GM12878 (cell line): Measurements from ENCODE around the gene C1GALT1. TPM values are rescaled to one million over a fixed set of nuclear protein-coding genes. Genes with fewer than 3 reads are reported as not detected.
A peak's percentile ranks its signal among the peaks of the same experiment; 100 is the strongest.

ENCODE experiments used
- BHLHE40 ChIP-seq, 2 experiments: fragments of 450-650 bp in 1 of 2; IDR thresholded peaks; 2 replicates each; pipeline ENCODE4 v1.6.1; 2011 to 2017; ENCODE audit warnings: low read depth in 2 of 2, borderline replicate concordance in 1 of 2, improper control_type of control experiment in 1 of 2, low read length in 1 of 2, mild to moderate bottlenecking in 1 of 2
- CHD4 ChIP-seq: fragments of 200-600 bp; sonication (generic); IDR thresholded peaks from 2 replicates; pipeline ENCODE4 v1.6.1; 2016; ENCODE audit warnings: mild to moderate bottlenecking
- E2F4 ChIP-seq: IDR thresholded peaks from 2 replicates; pipeline ENCODE4 v1.6.1; 2012; ENCODE audit warnings: low read depth, low read length, improper control_type of control experiment
- E2F8 ChIP-seq: fragments of 450-650 bp; IDR thresholded peaks from 2 replicates; pipeline ENCODE4 v1.6.1; 2018; ENCODE audit warnings: mild to moderate bottlenecking, low read depth, moderate library complexity; ENCODE audit not compliant: partially characterized antibody
- HCFC1 ChIP-seq: fragments of 150-350 bp; IDR thresholded peaks from 2 replicates; pipeline ENCODE4 v1.6.1; 2014; ENCODE audit warnings: low read length
- PBX3 ChIP-seq: IDR thresholded peaks from 2 replicates; pipeline ENCODE4 v1.6.1; 2011; ENCODE audit warnings: mild to moderate bottlenecking, low read depth, low read length, moderate library complexity; ENCODE audit not compliant: insufficient replicate concordance
- RB1 ChIP-seq: fragments of 450-650 bp; formaldehyde crosslinking; IDR thresholded peaks from 2 replicates; pipeline ENCODE4 v1.6.1; 2017; ENCODE audit warnings: mild to moderate bottlenecking, borderline replicate concordance
- SIX5 ChIP-seq: IDR thresholded peaks from 2 replicates; pipeline ENCODE4 v1.6.1; 2011; ENCODE audit warnings: mild to moderate bottlenecking, low read depth, low read length, moderate library complexity; ENCODE audit not compliant: severe bottlenecking
- SMC3 ChIP-seq: IDR thresholded peaks from 2 replicates; pipeline ENCODE4 v1.6.1; 2011; ENCODE audit warnings: low read length, improper control_type of control experiment, borderline replicate concordance
- SPI1 ChIP-seq: IDR thresholded peaks from 2 replicates; pipeline ENCODE4 v1.6.1; 2011; ENCODE audit warnings: low read depth, mild to moderate bottlenecking, low read length, moderate library complexity, borderline replicate concordance; ENCODE audit not compliant: insufficient read depth
- SREBF2 ChIP-seq: IDR thresholded peaks from 2 replicates; pipeline ENCODE4 v1.6.1; 2012; ENCODE audit warnings: mild to moderate bottlenecking, low read length
- TCF3 ChIP-seq: IDR thresholded peaks from 2 replicates; pipeline ENCODE4 v1.6.1; 2012; ENCODE audit warnings: low read depth, mild to moderate bottlenecking, low read length, borderline replicate concordance; ENCODE audit not compliant: insufficient read depth
- TCF7 ChIP-seq: IDR thresholded peaks from 2 replicates; pipeline ENCODE4 v1.6.1; 2014; ENCODE audit warnings: antibody characterized with exemption, borderline replicate concordance
- polyA plus RNA-seq, 11 experiments: library from polyadenylated mRNA; depleted of rRNA in 4 of 11; unstranded in 6 of 11; stranded (reverse) in 5 of 11; fragments of >200 nt; fragmentation: Nextera tagmentation in 4 of 11; fragmentation: Illumina TruSeq in 1 of 11; extraction: Ambion mirVana in 4 of 11; extraction: Trizol in 1 of 11; gene quantifications; 1 replicate in 1 of 11; 2 replicates in 10 of 11; pipeline versions ENCODE4 v1.2.1 to v1.2.3, GENCODE V29; 2011 to 2016; ENCODE audit warnings: inconsistent platforms in 2 of 11, missing spikeins in 2 of 11, low read depth in 1 of 11
- total RNA-seq, 4 experiments: library from RNA; depleted of rRNA in 3 of 4; stranded (reverse); fragments of >200 nt in 3 of 4; fragmentation: Illumina TruSeq in 1 of 4; extraction: Trizol in 1 of 4; gene quantifications; 2 replicates each; pipeline versions ENCODE4 v1.2.1 to v1.2.3, GENCODE V29; 2013 to 2021
- TF ChIP-seq, protein P1 (sequence below): IDR thresholded peaks from 2 replicates; pipeline ENCODE4 v1.6.1; 2012; ENCODE audit warnings: low read depth, low read length, improper control_type of control experiment
- TF ChIP-seq, protein P2 (sequence below): fragments of 450-650 bp; IDR thresholded peaks from 2 replicates; pipeline ENCODE4 v1.6.1; 2014; ENCODE audit warnings: mild to moderate bottlenecking
- TF ChIP-seq, protein P3 (sequence below): fragments of 150-350 bp; IDR thresholded peaks from 2 replicates; pipeline ENCODE4 v1.6.1; 2014; ENCODE audit warnings: mild to moderate bottlenecking, low read depth, low read length
- TF ChIP-seq, protein P4 (sequence below): IDR thresholded peaks from 2 replicates; pipeline ENCODE4 v1.6.1; 2011; ENCODE audit warnings: borderline replicate concordance, low read depth, mild to moderate bottlenecking, moderate library complexity, low read length; ENCODE audit not compliant: insufficient read depth, poor library complexity, severe bottlenecking

Gene C1GALT1
- total and polyA plus RNA-seq, 10 of the 15 experiments (the other 5 are each of a cell fraction or from before 2014, with no cell fraction given), result 1.6 to 25.0 (median 8.5) TPM

DNA sequence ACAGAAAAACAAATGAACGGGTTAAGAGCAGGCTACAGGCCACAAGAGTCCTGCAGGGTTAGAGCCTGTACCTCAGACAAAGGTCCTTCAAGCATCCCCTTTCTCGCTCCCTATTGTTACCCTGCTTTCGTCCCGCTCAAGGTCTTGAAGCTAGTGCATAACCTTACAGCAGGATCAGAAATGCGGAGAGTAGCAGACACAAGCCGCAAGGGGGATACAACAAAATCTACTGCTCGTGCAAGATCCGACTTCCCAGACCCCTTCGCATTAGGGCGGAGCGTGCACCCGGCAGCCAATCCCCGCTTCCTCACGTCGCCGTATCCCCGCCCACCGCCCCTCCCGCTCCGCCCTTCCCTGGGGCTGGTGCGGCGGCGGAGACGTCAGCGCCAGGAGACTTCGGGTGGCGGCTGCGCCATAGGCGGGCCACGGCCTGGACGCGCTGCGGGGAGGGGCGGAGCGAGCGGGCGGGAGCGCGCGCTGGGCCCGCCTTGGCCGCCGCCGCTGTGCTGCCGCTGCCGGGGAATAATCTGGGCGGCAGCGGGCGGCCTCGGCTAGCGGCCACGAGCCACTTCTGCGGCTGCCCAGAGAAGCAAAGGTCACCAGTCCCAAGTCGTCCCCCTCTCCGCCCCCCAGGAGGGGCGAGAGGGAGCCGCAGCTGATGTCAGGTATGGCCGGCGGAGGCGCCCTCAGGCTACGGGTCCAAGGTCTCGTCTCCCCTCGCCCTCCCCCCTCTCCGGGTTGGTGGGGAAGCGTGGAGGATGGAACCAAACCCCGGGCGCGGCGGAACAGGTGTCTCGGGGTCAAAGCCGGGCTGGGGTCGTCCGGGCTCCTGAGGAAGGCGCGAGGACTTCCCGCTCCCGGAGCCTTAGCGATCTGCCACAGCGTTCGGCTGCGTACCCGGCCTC lies at the start of gene C1GALT1 (continued):
- TF ChIP-seq PBX3 (no peak), SIX5 (no peak), SPI1 (no peak), TCF3 (peak; percentile 44), E2F4 (peak; percentile 40; the same call in 1 of the 2 replicates), TCF7 (no peak; the same call in 1 of the 2 replicates), SMC3 (0 out of 2 replicates have a peak, but pooled peaks have one; percentile 13), RB1 (peak; percentile 64; the same call in 1 of the 2 replicates), E2F8 (no peak), SREBF2 (no peak), HCFC1 (no peak), CHD4 (no peak), BHLHE40 (IDR thresholded peaks at IDR 0.05; ENCODE audit: borderline replicate concordance in 1 of 2, low read depth in 2 of 2, low read length in 1 of 2) (peak; percentile 65 to 85)
- TF ChIP-seq, protein P1, sequence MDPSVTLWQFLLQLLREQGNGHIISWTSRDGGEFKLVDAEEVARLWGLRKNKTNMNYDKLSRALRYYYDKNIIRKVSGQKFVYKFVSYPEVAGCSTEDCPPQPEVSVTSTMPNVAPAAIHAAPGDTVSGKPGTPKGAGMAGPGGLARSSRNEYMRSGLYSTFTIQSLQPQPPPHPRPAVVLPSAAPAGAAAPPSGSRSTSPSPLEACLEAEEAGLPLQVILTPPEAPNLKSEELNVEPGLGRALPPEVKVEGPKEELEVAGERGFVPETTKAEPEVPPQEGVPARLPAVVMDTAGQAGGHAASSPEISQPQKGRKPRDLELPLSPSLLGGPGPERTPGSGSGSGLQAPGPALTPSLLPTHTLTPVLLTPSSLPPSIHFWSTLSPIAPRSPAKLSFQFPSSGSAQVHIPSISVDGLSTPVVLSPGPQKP, result no peak
- TF ChIP-seq, protein P2, sequence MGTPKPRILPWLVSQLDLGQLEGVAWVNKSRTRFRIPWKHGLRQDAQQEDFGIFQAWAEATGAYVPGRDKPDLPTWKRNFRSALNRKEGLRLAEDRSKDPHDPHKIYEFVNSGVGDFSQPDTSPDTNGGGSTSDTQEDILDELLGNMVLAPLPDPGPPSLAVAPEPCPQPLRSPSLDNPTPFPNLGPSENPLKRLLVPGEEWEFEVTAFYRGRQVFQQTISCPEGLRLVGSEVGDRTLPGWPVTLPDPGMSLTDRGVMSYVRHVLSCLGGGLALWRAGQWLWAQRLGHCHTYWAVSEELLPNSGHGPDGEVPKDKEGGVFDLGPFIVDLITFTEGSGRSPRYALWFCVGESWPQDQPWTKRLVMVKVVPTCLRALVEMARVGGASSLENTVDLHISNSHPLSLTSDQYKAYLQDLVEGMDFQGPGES, result no peak
- TF ChIP-seq, protein P3, sequence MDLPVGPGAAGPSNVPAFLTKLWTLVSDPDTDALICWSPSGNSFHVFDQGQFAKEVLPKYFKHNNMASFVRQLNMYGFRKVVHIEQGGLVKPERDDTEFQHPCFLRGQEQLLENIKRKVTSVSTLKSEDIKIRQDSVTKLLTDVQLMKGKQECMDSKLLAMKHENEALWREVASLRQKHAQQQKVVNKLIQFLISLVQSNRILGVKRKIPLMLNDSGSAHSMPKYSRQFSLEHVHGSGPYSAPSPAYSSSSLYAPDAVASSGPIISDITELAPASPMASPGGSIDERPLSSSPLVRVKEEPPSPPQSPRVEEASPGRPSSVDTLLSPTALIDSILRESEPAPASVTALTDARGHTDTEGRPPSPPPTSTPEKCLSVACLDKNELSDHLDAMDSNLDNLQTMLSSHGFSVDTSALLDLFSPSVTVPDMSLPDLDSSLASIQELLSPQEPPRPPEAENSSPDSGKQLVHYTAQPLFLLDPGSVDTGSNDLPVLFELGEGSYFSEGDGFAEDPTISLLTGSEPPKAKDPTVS, result no peak
- TF ChIP-seq, protein P4, sequence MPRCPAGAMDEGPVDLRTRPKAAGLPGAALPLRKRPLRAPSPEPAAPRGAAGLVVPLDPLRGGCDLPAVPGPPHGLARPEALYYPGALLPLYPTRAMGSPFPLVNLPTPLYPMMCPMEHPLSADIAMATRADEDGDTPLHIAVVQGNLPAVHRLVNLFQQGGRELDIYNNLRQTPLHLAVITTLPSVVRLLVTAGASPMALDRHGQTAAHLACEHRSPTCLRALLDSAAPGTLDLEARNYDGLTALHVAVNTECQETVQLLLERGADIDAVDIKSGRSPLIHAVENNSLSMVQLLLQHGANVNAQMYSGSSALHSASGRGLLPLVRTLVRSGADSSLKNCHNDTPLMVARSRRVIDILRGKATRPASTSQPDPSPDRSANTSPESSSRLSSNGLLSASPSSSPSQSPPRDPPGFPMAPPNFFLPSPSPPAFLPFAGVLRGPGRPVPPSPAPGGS, result no peak
